Measurements from ENCODE around the gene PIM1.

Gene PIM1

DNA sequence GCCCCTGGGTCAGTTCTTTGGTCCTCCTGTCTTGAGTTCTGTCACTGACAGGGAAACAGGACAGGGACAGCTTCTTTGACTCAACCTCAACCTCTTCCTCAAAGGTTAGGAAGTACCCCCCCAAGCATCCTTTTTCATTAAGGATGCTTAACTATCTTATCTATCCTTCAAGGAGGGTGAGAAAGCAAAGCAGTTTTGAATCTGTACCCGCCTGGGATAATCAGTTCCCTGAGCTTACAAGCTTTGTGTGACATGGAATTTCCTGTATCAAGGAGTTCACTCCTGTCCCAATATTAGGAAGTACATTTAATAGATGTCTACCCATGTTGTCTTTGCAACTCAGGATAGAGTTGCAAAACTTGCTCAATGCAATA lies 31.1 kb upstream of the PIM1 start:
- no peak for DNase-seq

DNA sequence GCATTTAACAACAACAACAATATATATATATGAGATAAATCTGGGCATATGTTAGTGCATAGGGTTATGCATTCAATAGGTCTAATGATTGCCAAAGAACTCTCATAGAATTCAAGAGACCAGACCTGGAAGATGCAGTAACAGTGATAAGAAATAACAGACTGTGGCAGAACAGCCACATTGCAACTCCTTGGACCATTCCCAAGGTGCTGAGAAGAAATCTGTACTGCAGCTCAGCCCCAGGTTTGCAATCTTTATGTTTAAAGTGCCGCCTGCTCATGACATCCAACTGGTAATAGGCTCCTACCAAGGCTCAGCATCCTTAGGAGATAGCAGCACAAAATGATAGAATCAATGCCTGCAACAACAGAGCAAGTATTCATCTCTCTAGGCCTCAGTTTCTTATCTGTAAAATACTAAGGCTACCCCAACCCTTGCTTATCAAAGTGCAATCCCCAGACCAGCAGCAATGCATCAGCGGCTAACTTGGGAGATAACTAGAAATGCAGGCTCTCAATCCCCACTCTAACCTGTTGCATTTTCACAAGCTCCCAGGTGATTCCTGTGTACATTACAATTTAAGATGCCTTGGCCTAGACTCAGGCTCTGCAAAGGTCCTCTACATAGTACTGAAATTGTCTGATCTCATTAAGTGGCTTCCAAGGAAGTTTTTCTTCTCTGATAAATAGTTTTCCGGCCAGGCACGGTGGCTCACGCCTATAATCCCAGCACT lies 30.6 kb upstream of the PIM1 start:
- no peak for DNase-seq

- DNase-seq, result no peak
Observed at GRCh38 chr6:37140145-37140544, 29.8 kb upstream of the PIM1 start.

- DNase-seq, result no peak
Observed at GRCh38 chr6:37141281-37142049, 28.5 kb upstream of the PIM1 start.

- DNase-seq, result no peak
Observed at GRCh38 chr6:37142050-37142614, 27.8 kb upstream of the PIM1 start.

- no peak for DNase-seq
Observed at GRCh38 chr6:37143585-37143984, 26.4 kb upstream of the PIM1 start.

- DNase-seq, result no peak
Observed at GRCh38 chr6:37145443-37145842, 24.5 kb upstream of the PIM1 start.

- DNase-seq, result no peak
Observed at GRCh38 chr6:37146735-37147157, 23.2 kb upstream of the PIM1 start.

DNA sequence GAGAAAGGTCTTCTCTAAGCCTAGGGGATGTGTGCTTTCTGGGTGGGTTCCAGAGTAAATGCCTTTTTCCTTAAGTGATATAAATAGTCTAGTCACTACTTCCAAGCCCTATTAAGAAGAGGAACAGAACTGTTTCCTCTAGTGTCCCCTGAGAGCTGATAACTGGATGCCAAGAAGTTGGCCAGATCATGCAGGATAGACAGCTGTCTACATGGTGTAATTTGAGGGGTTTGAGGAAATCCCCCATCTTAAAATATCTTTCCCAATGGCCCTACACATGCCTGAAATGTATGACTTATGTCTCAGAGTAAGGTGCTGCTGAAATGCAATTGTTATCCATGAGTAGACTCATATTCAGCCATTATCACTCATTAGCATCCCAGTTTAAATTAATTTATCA lies 20.2 kb upstream of the PIM1 start:
- no peak for DNase-seq

- no peak for DNase-seq
Observed at GRCh38 chr6:37150314-37150713, 19.6 kb upstream of the PIM1 start.

DNA sequence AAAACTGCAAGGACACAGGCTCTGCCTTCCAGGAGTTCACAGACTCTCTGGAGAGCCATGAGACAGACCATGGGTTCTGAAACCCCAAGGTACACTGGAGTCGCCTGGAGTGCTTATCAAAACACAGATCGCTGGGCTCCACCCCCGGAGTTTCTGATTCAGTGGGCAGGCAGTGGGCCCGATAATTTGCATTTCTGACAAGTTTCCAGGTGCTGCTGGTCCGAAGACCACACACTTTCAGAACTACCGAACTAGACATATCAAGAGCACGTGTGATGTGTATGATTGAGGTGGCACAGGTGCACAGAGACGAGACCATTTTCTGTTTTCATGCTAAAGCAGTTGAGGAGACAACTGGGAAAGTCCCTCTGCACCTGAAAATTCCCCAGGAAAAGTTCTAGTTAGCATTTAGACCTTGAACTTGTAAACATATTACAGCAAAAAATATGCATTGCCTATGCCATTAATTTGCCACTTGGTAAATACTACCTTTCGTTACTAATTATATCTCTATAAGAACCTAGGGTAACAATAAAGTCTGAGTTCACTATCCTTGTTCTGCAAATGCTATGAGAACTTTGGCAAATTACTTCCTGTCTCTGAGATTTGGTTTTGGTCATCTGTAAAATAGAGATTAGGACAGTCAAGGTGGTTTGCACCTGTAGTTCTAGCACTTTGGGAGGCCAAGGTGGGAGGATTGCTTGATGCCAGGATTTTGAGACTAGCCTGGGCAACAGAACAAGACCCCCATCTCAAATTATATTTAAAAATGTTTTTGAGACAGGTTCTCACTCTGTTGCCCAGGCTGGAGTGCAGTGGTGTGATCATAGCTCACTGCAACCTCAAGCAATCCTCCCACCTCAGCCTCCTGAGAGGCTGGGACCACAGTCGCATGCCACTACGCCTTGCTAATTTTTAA lies 14.3 kb upstream of the PIM1 start:
- no peak for DNase-seq

DNA sequence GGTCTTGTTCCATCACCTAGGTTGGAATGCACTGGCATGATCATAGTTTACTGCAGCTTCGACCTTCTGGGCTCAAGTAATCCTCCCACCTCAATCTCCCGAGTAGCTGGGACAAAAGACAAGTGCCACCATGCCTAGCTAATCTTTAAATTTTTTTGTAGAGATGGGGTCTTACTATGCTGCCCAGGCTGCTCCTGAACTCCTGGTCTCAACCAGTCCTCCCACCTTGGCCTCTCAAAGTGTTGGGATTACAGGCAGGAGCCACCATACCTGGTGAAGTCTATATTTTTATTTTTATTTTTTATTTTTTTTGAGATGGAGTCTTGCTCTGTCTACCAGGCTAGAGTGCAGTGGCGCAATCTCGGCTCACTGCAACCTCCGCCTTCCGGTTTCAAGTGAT lies 11.4 kb upstream of the PIM1 start:
- no peak for DNase-seq

- DNase-seq, result no peak
Observed at GRCh38 chr6:37160922-37161778, 8.8 kb upstream of the PIM1 start.

GRCh38 chr6:37162740-37163139 lies 7.2 kb upstream of the PIM1 start:
- no peak for DNase-seq

DNA sequence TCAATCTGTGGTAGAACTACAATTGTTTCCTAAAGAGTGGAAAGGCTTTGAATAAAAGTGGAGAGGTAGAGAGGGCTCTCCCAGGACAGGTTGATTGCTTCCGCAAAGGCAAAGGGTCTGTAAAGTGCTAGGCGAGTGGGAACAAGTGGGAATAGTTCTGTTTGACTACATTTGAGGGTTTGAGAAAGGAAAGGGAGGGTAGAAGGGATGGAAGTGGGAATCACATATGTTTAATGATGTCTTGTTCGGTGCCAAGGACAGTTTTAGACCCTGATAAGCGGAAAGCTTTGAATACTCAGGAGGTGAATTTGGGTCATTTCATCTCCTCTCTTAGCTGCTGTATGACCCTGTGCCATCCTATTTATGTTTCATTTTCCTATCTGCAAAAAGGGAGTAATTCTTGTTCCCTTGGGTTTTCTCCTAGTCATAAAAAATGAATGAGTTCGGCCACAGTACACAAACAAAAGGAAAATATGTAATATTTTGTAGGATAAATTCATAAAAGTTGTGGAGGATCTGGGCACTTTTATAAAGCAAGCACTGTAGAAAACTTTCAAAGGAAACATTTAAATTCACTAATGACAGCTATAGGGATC lies 1.7 kb upstream of the PIM1 start:
- no peak for DNase-seq

DNA sequence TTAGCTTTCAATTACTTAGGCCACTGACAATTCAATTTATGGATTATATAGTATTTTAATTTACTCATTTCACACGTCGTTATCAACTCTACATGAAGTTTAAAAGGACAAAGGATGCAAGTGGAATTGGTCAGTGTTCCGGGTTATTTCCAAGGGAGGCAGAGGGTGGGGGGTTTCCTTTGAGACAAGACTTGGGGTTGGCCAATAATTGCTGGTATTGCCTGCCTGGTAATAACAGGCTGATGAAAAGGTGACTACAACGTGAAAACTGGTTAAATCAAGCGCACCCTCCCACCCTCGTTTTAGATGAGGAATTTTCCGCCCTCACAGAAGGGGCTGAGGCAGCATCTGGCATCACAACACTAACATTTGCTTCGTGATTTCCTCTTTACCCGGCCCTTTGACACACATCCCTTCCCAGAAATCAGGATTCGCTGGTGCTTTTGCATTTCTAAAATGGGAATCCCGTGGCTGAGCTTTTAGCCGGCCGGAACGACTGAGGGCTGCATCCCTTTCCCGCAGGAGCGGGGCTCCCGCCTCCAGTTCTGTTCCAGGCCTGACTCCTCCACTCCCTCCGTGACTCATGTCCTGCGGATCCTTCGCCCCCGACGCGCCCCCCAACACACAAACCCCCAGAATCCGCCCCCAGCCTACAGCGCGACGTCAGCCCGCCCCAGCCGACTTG lies 999 bp upstream of the PIM1 start:
- DNase-seq, result peak; percentile 72

DNA sequence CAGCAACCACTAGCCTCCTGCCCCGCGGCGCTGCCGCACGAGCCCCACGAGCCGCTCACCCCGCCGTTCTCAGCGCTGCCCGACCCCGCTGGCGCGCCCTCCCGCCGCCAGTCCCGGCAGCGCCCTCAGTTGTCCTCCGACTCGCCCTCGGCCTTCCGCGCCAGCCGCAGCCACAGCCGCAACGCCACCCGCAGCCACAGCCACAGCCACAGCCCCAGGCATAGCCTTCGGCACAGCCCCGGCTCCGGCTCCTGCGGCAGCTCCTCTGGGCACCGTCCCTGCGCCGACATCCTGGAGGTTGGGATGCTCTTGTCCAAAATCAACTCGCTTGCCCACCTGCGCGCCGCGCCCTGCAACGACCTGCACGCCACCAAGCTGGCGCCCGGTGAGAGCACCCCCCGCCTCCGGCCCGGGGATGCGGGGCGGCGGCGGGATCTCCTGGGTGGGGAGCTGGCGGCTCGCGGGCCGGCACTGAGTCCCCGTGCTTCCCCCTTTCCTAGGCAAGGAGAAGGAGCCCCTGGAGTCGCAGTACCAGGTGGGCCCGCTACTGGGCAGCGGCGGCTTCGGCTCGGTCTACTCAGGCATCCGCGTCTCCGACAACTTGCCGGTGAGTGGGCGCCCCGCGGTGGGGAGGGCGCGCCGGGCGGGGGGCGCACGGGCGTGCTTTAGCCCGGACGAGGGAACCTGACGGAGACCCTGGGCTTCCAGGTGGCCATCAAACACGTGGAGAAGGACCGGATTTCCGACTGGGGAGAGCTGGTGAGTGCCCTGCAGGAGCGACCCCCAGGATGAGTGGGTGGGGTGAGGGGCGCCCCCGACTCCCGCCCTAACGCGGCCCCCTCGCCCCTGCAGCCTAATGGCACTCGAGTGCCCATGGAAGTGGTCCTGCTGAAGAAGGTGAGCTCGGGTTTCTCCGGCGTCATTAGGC lies 585 bp downstream of the PIM1 start:
- DNase-seq, result no peak

DNA sequence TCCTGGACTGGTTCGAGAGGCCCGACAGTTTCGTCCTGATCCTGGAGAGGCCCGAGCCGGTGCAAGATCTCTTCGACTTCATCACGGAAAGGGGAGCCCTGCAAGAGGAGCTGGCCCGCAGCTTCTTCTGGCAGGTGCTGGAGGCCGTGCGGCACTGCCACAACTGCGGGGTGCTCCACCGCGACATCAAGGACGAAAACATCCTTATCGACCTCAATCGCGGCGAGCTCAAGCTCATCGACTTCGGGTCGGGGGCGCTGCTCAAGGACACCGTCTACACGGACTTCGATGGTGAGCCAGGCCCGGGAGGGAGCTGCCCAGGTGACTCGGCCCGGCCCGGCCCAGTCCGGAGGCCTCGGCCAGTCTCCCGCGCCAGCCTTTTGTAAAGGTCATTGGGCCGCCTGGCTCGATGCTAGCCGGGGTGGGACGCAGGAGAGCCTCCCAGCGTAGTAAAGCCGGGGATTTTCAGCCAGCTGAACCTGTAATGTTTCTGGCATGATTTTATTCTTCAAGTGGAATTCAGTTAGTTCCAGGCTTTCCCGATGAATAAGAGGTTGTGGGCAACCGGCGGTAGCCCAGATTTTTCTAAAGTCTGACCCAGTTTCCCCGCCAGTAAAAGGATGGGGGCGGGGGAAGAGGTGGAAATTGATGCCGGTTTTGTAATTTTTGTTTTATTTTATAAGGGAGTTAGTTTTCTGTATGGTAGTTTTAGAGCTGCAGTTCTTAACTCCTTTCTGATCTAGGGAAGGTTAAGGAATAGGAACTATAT lies 1.4 kb downstream of the PIM1 start:
- no peak for DNase-seq

All from amniotic stem cell (primary cell).